Hepatocyte (in vitro differentiated cells): Measurements from ENCODE around the gene BPHL. TPM values are rescaled to one million over a fixed set of nuclear protein-coding genes. Genes with fewer than 3 reads are reported as not detected.

Source experiments
- DNase-seq: peaks from one replicate; pipeline ENCODE4 v3.0.0-alpha.2; 2016; ENCODE audit warnings: low spot score
- H2AFZ ChIP-seq: fragments of 200-600 bp; sonication (generic); 2 replicates; pipeline ENCODE4 v1.6.0; 2016; ENCODE audit warnings: antibody characterized with exemption, mild to moderate bottlenecking
- H3K27ac ChIP-seq: fragments of 200-600 bp; sonication (generic); 2 replicates; pipeline ENCODE4 v1.5.1; 2016; ENCODE audit warnings: mild to moderate bottlenecking
- H3K27me3 ChIP-seq: fragments of 200-600 bp; sonication (generic); 2 replicates; pipeline ENCODE4 v1.6.1; 2016
- H3K36me3 ChIP-seq: fragments of 200-600 bp; sonication (generic); replicated peaks from 2 replicates; pipeline ENCODE4 v1.5.1; 2016; ENCODE audit warnings: low read depth; ENCODE audit not compliant: insufficient read depth
- H3K4me1 ChIP-seq: fragments of 200-600 bp; sonication (generic); 2 replicates; pipeline ENCODE4 v1.5.1; 2016; ENCODE audit warnings: mild to moderate bottlenecking, moderate library complexity; ENCODE audit not compliant: insufficient read depth
- H3K4me2 ChIP-seq: fragments of 200-600 bp; sonication (generic); 2 replicates; pipeline ENCODE4 v1.6.0; 2016
- H3K4me3 ChIP-seq: fragments of 200-600 bp; sonication (generic); 2 replicates; pipeline ENCODE4 v1.5.1; 2016; ENCODE audit warnings: mild to moderate bottlenecking
- H3K79me2 ChIP-seq: fragments of 200-600 bp; sonication (generic); 2 replicates; pipeline ENCODE4 v1.6.0; 2017; ENCODE audit warnings: mild to moderate bottlenecking
- H3K9me2 ChIP-seq: fragments of 200-600 bp; sonication (generic); replicated peaks from 2 replicates; pipeline ENCODE4 v1.6.0; 2017; ENCODE audit warnings: mild to moderate bottlenecking; ENCODE audit not compliant: insufficient read depth
- H3K9me3 ChIP-seq: fragments of 200-600 bp; sonication (generic); 2 replicates; pipeline ENCODE4 v1.5.1; 2016; ENCODE audit warnings: low read depth, mild to moderate bottlenecking
- H4K20me1 ChIP-seq: fragments of 200-600 bp; sonication (generic); 2 replicates; pipeline ENCODE4 v1.6.0; 2016; ENCODE audit warnings: mild to moderate bottlenecking; ENCODE audit not compliant: insufficient read depth, poor library complexity, severe bottlenecking
- EZH2 ChIP-seq: fragments of 200-600 bp; sonication (generic); IDR thresholded peaks from 2 replicates; pipeline ENCODE4 v1.6.1; 2016; ENCODE audit warnings: antibody characterized with exemption, mild to moderate bottlenecking, borderline replicate concordance
- EZH2phosphoT487 ChIP-seq: fragments of 200-600 bp; sonication (generic); IDR thresholded peaks from one replicate; pipeline ENCODE4 v1.6.1; 2018; ENCODE audit warnings: antibody characterized with exemption, mild to moderate bottlenecking, low read depth, moderate library complexity; ENCODE audit not compliant: unreplicated experiment, severe bottlenecking
- WGBS: methylation state at CpG from one replicate; pipeline ENCODE4 v1.1.6; 2016; ENCODE audit warnings: low lambda C conversion rate; ENCODE audit errors: missing lambda C conversion rate; 5-methylcytosine and 5-hydroxymethylcytosine counted together
- polyA plus RNA-seq: library from polyadenylated mRNA; unstranded; fragments of >200 nt; fragmentation: Nextera tagmentation; extraction: Ambion mirVana; gene quantifications from 2 replicates; pipeline ENCODE4 v1.2.1, GENCODE V29; 2016
- total RNA-seq: library from RNA; depleted of rRNA; stranded (reverse); fragments of >200 nt; gene quantifications from 2 replicates; pipeline ENCODE4 v1.2.3, GENCODE V29; 2014
- TF ChIP-seq, protein P1 (sequence below): fragments of 200-600 bp; sonication (generic); IDR thresholded peaks from 2 replicates; pipeline ENCODE4 v1.5.1; 2016; ENCODE audit warnings: antibody characterized with exemption, mild to moderate bottlenecking; ENCODE audit not compliant: poor library complexity

The BPHL gene
- total and polyA plus RNA-seq, 2 experiments from 2014 or later, result 52.0 to 77.0 TPM

DNA sequence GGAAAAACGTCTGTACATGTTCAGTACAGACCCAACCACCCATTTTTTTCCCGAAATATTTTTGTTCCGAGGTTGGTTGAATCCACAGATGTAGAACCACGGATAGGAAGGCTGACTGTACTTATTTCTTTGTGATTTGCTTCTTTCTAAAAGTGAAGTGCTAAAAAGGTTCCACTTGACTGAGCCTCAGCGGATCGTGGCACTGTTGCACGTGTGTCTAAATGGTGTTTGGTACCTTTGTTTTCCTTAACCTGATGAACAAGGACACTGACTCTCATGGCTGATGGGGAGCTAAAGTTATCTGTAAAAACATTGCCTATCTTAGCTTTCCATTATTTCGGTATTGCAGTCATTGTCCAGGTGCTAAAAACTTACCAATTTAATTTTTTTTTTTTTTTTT is 6.2 kb downstream of the BPHL start:
- no peak for DNase-seq
- 89% methylated on average over 8 of the region's 8 CpGs for WGBS

DNA sequence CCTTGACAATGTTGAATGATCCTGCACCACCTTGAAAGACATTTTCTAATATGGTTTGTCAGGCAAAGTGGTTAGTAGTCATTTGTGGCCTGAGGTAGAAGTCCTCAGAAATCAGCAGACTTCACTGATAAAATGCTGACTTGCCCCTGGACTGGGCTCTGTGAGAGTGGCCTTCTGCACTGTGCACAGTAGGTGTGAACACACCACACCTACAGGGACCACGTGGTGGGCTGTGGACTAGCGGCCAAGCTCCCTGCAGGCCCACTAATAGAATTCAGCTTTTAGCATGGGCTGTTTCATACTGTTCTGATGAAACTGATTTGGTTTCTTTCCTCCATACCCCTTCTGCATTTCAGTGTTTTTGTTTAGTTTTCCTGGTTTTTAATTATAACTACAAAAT is 7.3 kb downstream of the BPHL start:
- DNase-seq, result no peak
- 35% methylated on average over 2 of the region's 2 CpGs for WGBS
- Histone ChIP-seq H3K4me3 (no peak overlapping the region), H3K36me3 (no peaks in the 10 kb centered on the region), H3K9me2 (no peaks in the 10 kb centered on the region), H3K4me1 (no peaks in the 10 kb centered on the region), H4K20me1 (no peaks in the 10 kb centered on the region), H2AFZ (no peak overlapping the region), H3K27me3 (no peaks in the 10 kb centered on the region), H3K9me3 (no peaks in the 10 kb centered on the region), H3K79me2 (peaks cover 4% of the 10 kb centered on the region), H3K27ac (no peak overlapping the region), H3K4me2 (no peak overlapping the region)
- TF ChIP-seq, protein P1, sequence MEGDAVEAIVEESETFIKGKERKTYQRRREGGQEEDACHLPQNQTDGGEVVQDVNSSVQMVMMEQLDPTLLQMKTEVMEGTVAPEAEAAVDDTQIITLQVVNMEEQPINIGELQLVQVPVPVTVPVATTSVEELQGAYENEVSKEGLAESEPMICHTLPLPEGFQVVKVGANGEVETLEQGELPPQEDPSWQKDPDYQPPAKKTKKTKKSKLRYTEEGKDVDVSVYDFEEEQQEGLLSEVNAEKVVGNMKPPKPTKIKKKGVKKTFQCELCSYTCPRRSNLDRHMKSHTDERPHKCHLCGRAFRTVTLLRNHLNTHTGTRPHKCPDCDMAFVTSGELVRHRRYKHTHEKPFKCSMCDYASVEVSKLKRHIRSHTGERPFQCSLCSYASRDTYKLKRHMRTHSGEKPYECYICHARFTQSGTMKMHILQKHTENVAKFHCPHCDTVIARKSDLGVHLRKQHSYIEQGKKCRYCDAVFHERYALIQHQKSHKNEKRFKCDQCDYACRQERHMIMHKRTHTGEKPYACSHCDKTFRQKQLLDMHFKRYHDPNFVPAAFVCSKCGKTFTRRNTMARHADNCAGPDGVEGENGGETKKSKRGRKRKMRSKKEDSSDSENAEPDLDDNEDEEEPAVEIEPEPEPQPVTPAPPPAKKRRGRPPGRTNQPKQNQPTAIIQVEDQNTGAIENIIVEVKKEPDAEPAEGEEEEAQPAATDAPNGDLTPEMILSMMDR, result no peak
- TF ChIP-seq EZH2phosphoT487 (no peak), EZH2 (no peak)

More for the DNA sequence above, 6.2 kb downstream of the BPHL start:
- H4K20me1 ChIP-seq, result no peaks in the 10 kb centered on the region
- no peaks in the 10 kb centered on the region for H3K36me3 ChIP-seq
- no peak overlapping the region for H3K4me2 ChIP-seq
- TF ChIP-seq, protein P1, result no peak
- TF ChIP-seq EZH2 (no peak), EZH2phosphoT487 (no peak)
- H3K27ac ChIP-seq, result no peak overlapping the region
- no peaks in the 10 kb centered on the region for H3K9me3 ChIP-seq
- peaks cover 11% of the 10 kb centered on the region for H3K4me1 ChIP-seq
- H3K79me2 ChIP-seq, result peaks cover 14% of the 10 kb centered on the region
- no peaks in the 10 kb centered on the region for H3K27me3 ChIP-seq
- no peak overlapping the region for H3K4me3 ChIP-seq
- no peak overlapping the region for H2AFZ ChIP-seq
- no peaks in the 10 kb centered on the region for H3K9me2 ChIP-seq

DNA sequence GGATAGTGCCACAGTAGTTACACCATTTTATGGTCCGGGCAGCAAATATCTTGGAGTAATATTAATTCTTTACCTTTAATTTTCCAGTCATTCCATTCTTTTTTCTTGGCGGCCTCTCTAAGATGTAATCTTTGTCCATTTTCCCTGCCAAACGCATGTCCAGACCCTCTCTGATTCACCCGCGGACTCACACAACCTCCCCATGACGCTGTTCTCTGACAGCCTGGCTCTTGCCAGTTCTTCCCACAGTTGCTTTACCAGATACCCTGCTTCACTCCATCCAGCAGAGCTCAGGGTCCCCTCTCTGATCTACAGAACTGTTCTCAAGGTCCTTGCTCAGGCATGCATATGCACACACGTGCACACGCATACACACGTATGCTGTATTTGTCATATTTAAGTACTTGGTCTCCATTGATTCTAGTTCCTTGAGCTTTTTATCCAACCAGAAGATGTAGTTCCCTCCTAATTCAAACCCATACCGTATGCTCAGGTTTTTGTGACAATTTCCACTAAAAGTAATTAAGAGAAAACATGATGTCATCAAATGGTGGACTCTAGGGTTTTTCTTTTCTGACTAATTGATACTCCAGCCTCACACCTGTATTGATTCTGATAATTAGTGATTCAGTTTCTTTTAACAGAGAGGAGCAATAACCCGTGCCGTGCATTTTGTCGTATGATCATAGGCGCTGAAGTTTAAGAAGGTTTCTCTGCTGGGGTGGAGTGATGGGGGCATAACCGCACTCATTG is 10.0 kb downstream of the BPHL start:
- WGBS, result 98% methylated on average over 15 of the region's 15 CpGs
- Histone ChIP-seq H3K4me2 (no peak overlapping the region), H3K4me1 (no peaks in the 10 kb centered on the region), H3K36me3 (no peaks in the 10 kb centered on the region), H4K20me1 (no peaks in the 10 kb centered on the region), H3K9me2 (no peaks in the 10 kb centered on the region), H3K27me3 (no peaks in the 10 kb centered on the region), H3K9me3 (no peaks in the 10 kb centered on the region), H3K4me3 (no peak overlapping the region), H2AFZ (no peak overlapping the region), H3K79me2 (no peaks in the 10 kb centered on the region), H3K27ac (no peak overlapping the region)
- DNase-seq, result no peak
- no peak for TF ChIP-seq EZH2phosphoT487
- no peak for TF ChIP-seq EZH2

DNA sequence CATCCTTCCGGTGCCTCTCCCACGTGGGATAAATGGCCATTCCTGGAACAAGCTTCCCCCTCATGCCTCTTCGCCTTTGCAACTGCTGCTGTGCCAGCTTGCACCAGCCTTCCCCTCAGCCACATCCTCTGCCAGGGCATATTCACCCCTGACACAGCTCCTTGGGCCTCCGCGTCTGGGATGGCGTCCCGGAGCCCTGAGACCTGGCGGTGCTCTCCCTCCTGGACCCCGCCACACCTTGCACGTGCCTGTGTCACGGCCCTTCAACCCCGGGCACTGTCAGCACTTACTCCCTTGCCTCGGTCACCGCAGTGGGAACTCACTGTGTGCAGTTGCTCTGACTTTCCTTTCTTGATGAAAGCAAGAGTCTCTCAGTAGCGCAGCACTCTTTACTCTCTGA is 13.2 kb downstream of the BPHL start:
- no peak overlapping the region for H3K27ac ChIP-seq
- WGBS, result 97% methylated on average over 14 of the region's 15 CpGs
- H3K36me3 ChIP-seq, result no peaks in the 10 kb centered on the region
- H3K27me3 ChIP-seq, result no peaks in the 10 kb centered on the region
- no peaks in the 10 kb centered on the region for H3K79me2 ChIP-seq
- TF ChIP-seq, protein P1, result no peak
- TF ChIP-seq EZH2phosphoT487 (no peak), EZH2 (no peak)
- H2AFZ ChIP-seq, result no peak overlapping the region
- H3K4me3 ChIP-seq, result no peak overlapping the region
- H3K4me1 ChIP-seq, result peaks cover 11% of the 10 kb centered on the region
- H4K20me1 ChIP-seq, result no peaks in the 10 kb centered on the region
- no peaks in the 10 kb centered on the region for H3K9me3 ChIP-seq
- H3K4me2 ChIP-seq, result no peak overlapping the region
- no peak for DNase-seq
- no peaks in the 10 kb centered on the region for H3K9me2 ChIP-seq
